K562 (cell line): ENCODE results near the gene POU2F1. TPM values are rescaled to one million over a fixed set of nuclear protein-coding genes. Genes with fewer than 3 reads are reported as not detected.

Source experiments
- ARID1B ChIP-seq: fragments of 450-650 bp; IDR thresholded peaks from 2 replicates; pipeline ENCODE4 v1.6.1; 2016; ENCODE audit warnings: antibody characterized with exemption, mild to moderate bottlenecking, inconsistent platforms
- JUND ChIP-seq, 2 experiments: IDR thresholded peaks; 2 replicates in 1 of 2; 3 replicates in 1 of 2; pipeline ENCODE4 v1.6.1; 2011; ENCODE audit warnings: borderline replicate concordance in 2 of 2, low read depth in 2 of 2, low read length in 2 of 2, improper control_type of control experiment in 1 of 2, missing biosample characterization in 1 of 2, missing genetic modification characterization in 1 of 2, missing genetic modification reagents in 1 of 2
- TEAD4 ChIP-seq, 2 experiments: sonication (generic) in 1 of 2; formaldehyde crosslinking in 1 of 2; IDR thresholded peaks; 2 replicates each; pipeline versions ENCODE4 v1.6.1 to v1.8.0; 2012 to 2022; ENCODE audit warnings: borderline replicate concordance in 1 of 2, inconsistent platforms in 1 of 2, low read length in 1 of 2, mild to moderate bottlenecking in 1 of 2, missing genetic modification reagents in 1 of 2
- ZNF79 ChIP-seq: fragments of 250-450 bp; sonication (Bioruptor Pico); IDR thresholded peaks from 2 replicates; pipeline ENCODE4 v1.4.0; 2020; ENCODE audit warnings: low read depth, mild to moderate bottlenecking, moderate library complexity
- polyA plus RNA-seq, 8 experiments: library from polyadenylated mRNA; depleted of rRNA in 4 of 8; stranded (reverse) in 5 of 8; unstranded in 3 of 8; fragments of >200 nt; fragmentation: Nextera tagmentation in 2 of 8; fragmentation: Illumina TruSeq in 1 of 8; extraction: Ambion mirVana in 2 of 8; extraction: Trizol in 1 of 8; gene quantifications; 2 replicates each; pipeline versions ENCODE4 v1.2.1 to v1.2.3, GENCODE V29; 2011 to 2014; ENCODE audit warnings: inconsistent platforms in 1 of 8, missing spikeins in 1 of 8
- total RNA-seq, 7 experiments: library from RNA; depleted of rRNA in 6 of 7; stranded (reverse); fragments of >200 nt in 6 of 7; fragmentation: Illumina TruSeq in 2 of 7; extraction: Trizol in 2 of 7; gene quantifications; 2 replicates each; pipeline versions ENCODE4 v1.2.1 to v1.2.3, GENCODE V29; 2011 to 2021; ENCODE audit warnings: low replicate concordance in 1 of 7
- TF ChIP-seq, protein P1 (sequence below): fragments of 250-450 bp; sonication (Bioruptor Pico); IDR thresholded peaks from 2 replicates; pipeline ENCODE4 v1.5.0; 2021
- TF ChIP-seq, protein P2 (sequence below), 2 experiments: fragments of 450-650 bp in 1 of 2; sonication (generic) in 1 of 2; formaldehyde crosslinking in 1 of 2; IDR thresholded peaks; 2 replicates each; pipeline versions ENCODE4 v1.7.1 to v1.9.0; 2016 to 2022; ENCODE audit warnings: inconsistent platforms in 1 of 2, mild to moderate bottlenecking in 1 of 2, missing genetic modification reagents in 1 of 2
- TF ChIP-seq, protein P3 (sequence below): sonication (generic); formaldehyde crosslinking; IDR thresholded peaks from 2 replicates; pipeline ENCODE4 v1.8.1; 2023; ENCODE audit warnings: mild to moderate bottlenecking, missing genetic modification reagents, moderate library complexity
- TF ChIP-seq, protein P4 (sequence below), 3 experiments: fragments of 200-800 bp in 1 of 3; fragments of 250-450 bp in 1 of 3; fragments of 450-650 bp in 1 of 3; sonication (Bioruptor Pico) in 1 of 3; sonication (Bioruptor generic) in 1 of 3; formaldehyde crosslinking in 1 of 3; IDR thresholded peaks; 2 replicates each; pipeline versions ENCODE4 v1.6.1 to v1.8.0; 2016 to 2022; ENCODE audit warnings: mild to moderate bottlenecking in 2 of 3, missing genetic modification characterization in 2 of 3, missing compliant biosample characterization in 1 of 3, moderate library complexity in 1 of 3

The POU2F1 gene
- total and polyA plus RNA-seq, 9 of the 15 experiments (the other 6 are each of a cell fraction or from before 2014, with no cell fraction given) = 2.6 to 22.3 (median 8.8) TPM

DNA sequence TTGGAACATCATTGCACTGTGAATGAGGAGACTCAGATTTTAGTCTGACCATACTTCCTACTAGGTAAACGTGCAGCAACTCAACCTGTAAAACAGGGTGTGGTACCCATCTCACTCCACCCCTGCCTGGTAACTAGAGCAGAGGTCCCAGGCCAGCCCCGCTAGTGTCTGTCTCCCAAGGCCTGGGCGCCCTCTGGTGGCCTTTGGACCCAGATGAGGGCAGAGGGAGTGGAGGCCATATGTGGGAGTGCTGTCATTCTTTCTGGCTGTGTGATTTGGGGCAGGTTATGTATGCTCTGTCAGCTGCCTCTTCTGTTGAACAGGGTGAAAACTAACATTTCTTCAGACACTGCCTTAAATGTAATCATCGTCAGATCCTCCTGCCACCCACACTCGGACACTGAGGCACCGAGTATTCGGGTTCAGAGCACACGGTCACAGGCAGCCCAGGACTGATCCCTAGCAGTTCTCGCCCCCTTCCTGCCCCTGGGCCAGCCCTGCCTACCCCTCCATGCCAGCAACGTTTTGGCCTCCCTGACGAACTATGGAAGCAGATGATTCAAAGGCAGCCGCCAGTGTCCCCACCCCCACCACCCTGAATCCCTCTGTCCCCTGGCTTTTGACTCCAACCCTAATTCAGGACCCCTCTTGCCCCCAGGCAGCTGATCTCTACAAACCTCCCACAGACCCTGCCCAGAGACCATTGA lies 221.6 kb downstream of the POU2F1 start (continued):
- TF ChIP-seq, protein P1, sequence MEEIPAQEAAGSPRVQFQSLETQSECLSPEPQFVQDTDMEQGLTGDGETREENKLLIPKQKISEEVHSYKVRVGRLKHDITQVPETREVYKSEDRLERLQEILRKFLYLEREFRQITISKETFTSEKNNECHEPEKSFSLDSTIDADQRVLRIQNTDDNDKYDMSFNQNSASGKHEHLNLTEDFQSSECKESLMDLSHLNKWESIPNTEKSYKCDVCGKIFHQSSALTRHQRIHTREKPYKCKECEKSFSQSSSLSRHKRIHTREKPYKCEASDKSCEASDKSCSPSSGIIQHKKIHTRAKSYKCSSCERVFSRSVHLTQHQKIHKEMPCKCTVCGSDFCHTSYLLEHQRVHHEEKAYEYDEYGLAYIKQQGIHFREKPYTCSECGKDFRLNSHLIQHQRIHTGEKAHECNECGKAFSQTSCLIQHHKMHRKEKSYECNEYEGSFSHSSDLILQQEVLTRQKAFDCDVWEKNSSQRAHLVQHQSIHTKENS = no peak
- TF ChIP-seq ZNF79 (no peak), TEAD4 (IDR thresholded peaks at IDR 0.05; ENCODE audit: low read length) (peak; percentile 42; the same call in 1 of the 2 replicates), TEAD4 (CRISPR knock-in tag; IDR thresholded peaks at IDR 0.05; ENCODE audit: borderline replicate concordance) (no peak), ARID1B (no peak), JUND (IDR thresholded peaks at IDR 0.05; ENCODE audit: borderline replicate concordance, low read depth, low read length) (0 out of 2 replicates have a peak, but pooled peaks have one; percentile 15), JUND (tag; IDR thresholded peaks at IDR 0.05; ENCODE audit: borderline replicate concordance, low read depth, low read length) (no peak; the same call in 2 of the 3 replicates)
- TF ChIP-seq, protein P2, sequence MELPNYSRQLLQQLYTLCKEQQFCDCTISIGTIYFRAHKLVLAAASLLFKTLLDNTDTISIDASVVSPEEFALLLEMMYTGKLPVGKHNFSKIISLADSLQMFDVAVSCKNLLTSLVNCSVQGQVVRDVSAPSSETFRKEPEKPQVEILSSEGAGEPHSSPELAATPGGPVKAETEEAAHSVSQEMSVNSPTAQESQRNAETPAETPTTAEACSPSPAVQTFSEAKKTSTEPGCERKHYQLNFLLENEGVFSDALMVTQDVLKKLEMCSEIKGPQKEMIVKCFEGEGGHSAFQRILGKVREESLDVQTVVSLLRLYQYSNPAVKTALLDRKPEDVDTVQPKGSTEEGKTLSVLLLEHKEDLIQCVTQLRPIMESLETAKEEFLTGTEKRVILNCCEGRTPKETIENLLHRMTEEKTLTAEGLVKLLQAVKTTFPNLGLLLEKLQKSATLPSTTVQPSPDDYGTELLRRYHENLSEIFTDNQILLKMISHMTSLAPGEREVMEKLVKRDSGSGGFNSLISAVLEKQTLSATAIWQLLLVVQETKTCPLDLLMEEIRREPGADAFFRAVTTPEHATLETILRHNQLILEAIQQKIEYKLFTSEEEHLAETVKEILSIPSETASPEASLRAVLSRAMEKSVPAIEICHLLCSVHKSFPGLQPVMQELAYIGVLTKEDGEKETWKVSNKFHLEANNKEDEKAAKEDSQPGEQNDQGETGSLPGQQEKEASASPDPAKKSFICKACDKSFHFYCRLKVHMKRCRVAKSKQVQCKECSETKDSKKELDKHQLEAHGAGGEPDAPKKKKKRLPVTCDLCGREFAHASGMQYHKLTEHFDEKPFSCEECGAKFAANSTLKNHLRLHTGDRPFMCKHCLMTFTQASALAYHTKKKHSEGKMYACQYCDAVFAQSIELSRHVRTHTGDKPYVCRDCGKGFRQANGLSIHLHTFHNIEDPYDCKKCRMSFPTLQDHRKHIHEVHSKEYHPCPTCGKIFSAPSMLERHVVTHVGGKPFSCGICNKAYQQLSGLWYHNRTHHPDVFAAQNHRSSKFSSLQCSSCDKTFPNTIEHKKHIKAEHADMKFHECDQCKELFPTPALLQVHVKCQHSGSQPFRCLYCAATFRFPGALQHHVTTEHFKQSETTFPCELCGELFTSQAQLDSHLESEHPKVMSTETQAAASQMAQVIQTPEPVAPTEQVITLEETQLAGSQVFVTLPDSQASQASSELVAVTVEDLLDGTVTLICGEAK (IDR thresholded peaks at IDR 0.05) = no peak
- TF ChIP-seq, protein P2 (CRISPR knock-in tag; IDR thresholded peaks at IDR 0.05) = no peak
- TF ChIP-seq, protein P3, sequence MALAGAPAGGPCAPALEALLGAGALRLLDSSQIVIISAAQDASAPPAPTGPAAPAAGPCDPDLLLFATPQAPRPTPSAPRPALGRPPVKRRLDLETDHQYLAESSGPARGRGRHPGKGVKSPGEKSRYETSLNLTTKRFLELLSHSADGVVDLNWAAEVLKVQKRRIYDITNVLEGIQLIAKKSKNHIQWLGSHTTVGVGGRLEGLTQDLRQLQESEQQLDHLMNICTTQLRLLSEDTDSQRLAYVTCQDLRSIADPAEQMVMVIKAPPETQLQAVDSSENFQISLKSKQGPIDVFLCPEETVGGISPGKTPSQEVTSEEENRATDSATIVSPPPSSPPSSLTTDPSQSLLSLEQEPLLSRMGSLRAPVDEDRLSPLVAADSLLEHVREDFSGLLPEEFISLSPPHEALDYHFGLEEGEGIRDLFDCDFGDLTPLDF (CRISPR knock-in tag) = 0 out of 2 replicates have a peak, but pooled peaks have one; percentile 30
- TF ChIP-seq, protein P4, sequence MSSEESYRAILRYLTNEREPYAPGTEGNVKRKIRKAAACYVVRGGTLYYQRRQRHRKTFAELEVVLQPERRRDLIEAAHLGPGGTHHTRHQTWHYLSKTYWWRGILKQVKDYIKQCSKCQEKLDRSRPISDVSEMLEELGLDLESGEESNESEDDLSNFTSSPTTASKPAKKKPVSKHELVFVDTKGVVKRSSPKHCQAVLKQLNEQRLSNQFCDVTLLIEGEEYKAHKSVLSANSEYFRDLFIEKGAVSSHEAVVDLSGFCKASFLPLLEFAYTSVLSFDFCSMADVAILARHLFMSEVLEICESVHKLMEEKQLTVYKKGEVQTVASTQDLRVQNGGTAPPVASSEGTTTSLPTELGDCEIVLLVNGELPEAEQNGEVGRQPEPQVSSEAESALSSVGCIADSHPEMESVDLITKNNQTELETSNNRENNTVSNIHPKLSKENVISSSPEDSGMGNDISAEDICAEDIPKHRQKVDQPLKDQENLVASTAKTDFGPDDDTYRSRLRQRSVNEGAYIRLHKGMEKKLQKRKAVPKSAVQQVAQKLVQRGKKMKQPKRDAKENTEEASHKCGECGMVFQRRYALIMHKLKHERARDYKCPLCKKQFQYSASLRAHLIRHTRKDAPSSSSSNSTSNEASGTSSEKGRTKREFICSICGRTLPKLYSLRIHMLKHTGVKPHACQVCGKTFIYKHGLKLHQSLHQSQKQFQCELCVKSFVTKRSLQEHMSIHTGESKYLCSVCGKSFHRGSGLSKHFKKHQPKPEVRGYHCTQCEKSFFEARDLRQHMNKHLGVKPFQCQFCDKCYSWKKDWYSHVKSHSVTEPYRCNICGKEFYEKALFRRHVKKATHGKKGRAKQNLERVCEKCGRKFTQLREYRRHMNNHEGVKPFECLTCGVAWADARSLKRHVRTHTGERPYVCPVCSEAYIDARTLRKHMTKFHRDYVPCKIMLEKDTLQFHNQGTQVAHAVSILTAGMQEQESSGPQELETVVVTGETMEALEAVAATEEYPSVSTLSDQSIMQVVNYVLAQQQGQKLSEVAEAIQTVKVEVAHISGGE (CRISPR knock-in tag; IDR thresholded peaks at IDR 0.05) = no peak
